NOMO-1 (cell line): ENCODE data around the gene NDUFB3.
A peak's percentile ranks its signal among the peaks of the same experiment; 100 is the strongest.
"Not testable (repeated sequence)": the region's sequence is repeated elsewhere in the genome, so short reads cannot be mapped to it uniquely, and the experiment has no call there.

Experiments used
- DNase-seq, 2 experiments: peaks; one replicate each; lab custom pipeline; 2025; ENCODE audit not compliant: unreplicated experiment in 2 of 2; lab: John Stamatoyannopoulos, UW

NDUFB3 gene

GRCh38 chr2:201071479-201072200 lies at the start of gene NDUFB3, which contains the start of gene HYCC2:
TSS of gene NDUFB3 (plus strand) at chr2:201072001. CDS start at chr2:201078883, 6,882 bp downstream.
TSS of gene HYCC2 (minus strand) at chr2:201071671. CDS start at chr2:201024009, 47,662 bp downstream.
- DNase-seq, result peak; percentile 91 to 95

GRCh38 chr2:201024518-201024917 lies 47.3 kb upstream of the NDUFB3 start:
- no peak for DNase-seq

GRCh38 chr2:201034355-201034754 lies 37.4 kb upstream of the NDUFB3 start:
- DNase-seq, result not testable (repeated sequence)

GRCh38 chr2:201038361-201038760 lies 33.4 kb upstream of the NDUFB3 start:
- DNase-seq, result not testable (repeated sequence)

GRCh38 chr2:201038855-201039254 lies 32.9 kb upstream of the NDUFB3 start:
- DNase-seq, result no peak

- DNase-seq, result no peak
These were observed 30.8 kb upstream of the NDUFB3 start for GRCh38 chr2:201040867-201041628.

- not testable (repeated sequence) for DNase-seq
These were observed 29.4 kb upstream of the NDUFB3 start for GRCh38 chr2:201042451-201042850.

- not testable (repeated sequence) for DNase-seq
These were observed 28.8 kb upstream of the NDUFB3 start for GRCh38 chr2:201043050-201043449.

- DNase-seq, result no peak
These were observed 24.9 kb upstream of the NDUFB3 start for GRCh38 chr2:201046881-201047280.

- DNase-seq, result no peak
These were observed 22.3 kb upstream of the NDUFB3 start for GRCh38 chr2:201049455-201049854.

GRCh38 chr2:201057087-201057521 lies 14.7 kb upstream of the NDUFB3 start:
- DNase-seq, result no peak

GRCh38 chr2:201057715-201058248 lies 14.0 kb upstream of the NDUFB3 start:
- DNase-seq, result peak in 1 of 2 experiments; percentile 19

- no peak for DNase-seq
These were observed 12.9 kb upstream of the NDUFB3 start for GRCh38 chr2:201058914-201059313.

- peak; percentile 39 to 70 for DNase-seq
These were observed 11.6 kb upstream of the NDUFB3 start for GRCh38 chr2:201059961-201060755.

GRCh38 chr2:201063516-201063915 lies 8.3 kb upstream of the NDUFB3 start:
- DNase-seq, result not testable (repeated sequence)

- no peak for DNase-seq
These were observed 6.9 kb upstream of the NDUFB3 start for GRCh38 chr2:201064797-201065329.

GRCh38 chr2:201070948-201071478 lies 788 bp upstream of the NDUFB3 start:
- peak; percentile 14 to 16 for DNase-seq

GRCh38 chr2:201072201-201072530 lies 365 bp downstream of the NDUFB3 start:
- DNase-seq, result no peak

GRCh38 chr2:201073071-201073470 lies 1.3 kb downstream of the NDUFB3 start:
- DNase-seq, result no peak

- DNase-seq, result no peak
These were observed 3.2 kb downstream of the NDUFB3 start for GRCh38 chr2:201074996-201075395.
